K562 (cell line): ENCODE results near the gene SH3BGRL3. TPM values are rescaled to one million over a fixed set of nuclear protein-coding genes. Genes with fewer than 3 reads are reported as not detected.

ENCODE experiments used
- ATAC-seq: fragments of 200-7000 bp; cut with Tn5 transposase; 3 replicates; pipeline ENCODE4 v1.9.1; 2020; ENCODE audit warnings: moderate library complexity
- BruUV-seq: library from RNA; stranded (reverse); fragments of 400-500 nt; replicated peaks from 2 replicates; lab custom pipeline; 2021; lab: Mats Ljungman, UMichigan
- CTCF ChIA-PET: fragments of 300-600 bp; formaldehyde crosslinking; extraction: SDS; loops from one replicate; lab custom pipeline; 2021; ENCODE audit warnings: low intra/inter-chr PET ratio; lab: Yijun Ruan, JAX
- POLR2A ChIA-PET: fragments of 300-600, 350-650 bp; sonication (Branson Sonifier 250); formaldehyde crosslinking; extraction: SDS; loops from one replicate; lab custom pipeline; 2021; ENCODE audit warnings: antibody characterized with exemption, inconsistent platforms; lab: Yijun Ruan, JAX
- DNase-seq, 4 experiments: peaks; one replicate each; pipeline versions ENCODE4 v3.0.0 to v3.0.0-alpha.2; 2011 to 2018; ENCODE audit warnings: low spot score in 3 of 4, mixed read lengths in 3 of 4; ENCODE audit errors: extremely low read depth in 1 of 4
- FAIRE-seq: peaks from 2 replicates; lab custom pipeline; 2011; peaks lifted over from hg19 to GRCh38; lab: Jason Lieb, UNC
- H2AFZ ChIP-seq: 2 replicates; pipeline ENCODE4 v1.6.0; 2011; ENCODE audit warnings: low read depth, low read length, control low read depth, inconsistent platforms
- H3K27ac ChIP-seq: fragments of 200-600 bp; 3 replicates; pipeline ENCODE4 v1.8.0; 2011; ENCODE audit warnings: low read depth, mild to moderate bottlenecking, control low read depth, inconsistent platforms, low read length, moderate library complexity, mixed read lengths; ENCODE audit errors: extremely low read depth
- H3K27me3 ChIP-seq, 2 experiments: fragments of 300-600 bp in 1 of 2; 2 replicates in 1 of 2; 3 replicates in 1 of 2; pipeline versions ENCODE4 v1.6.0 to v1.8.0; 2011; ENCODE audit warnings: inconsistent platforms in 2 of 2, low read length in 2 of 2, mild to moderate bottlenecking in 1 of 2, mixed read lengths in 1 of 2, moderate library complexity in 1 of 2; ENCODE audit not compliant: control insufficient read depth in 2 of 2, insufficient read depth in 2 of 2
- H3K36me3 ChIP-seq: fragments of 300-600 bp; 3 replicates; pipeline ENCODE4 v1.8.0; 2011; ENCODE audit warnings: mild to moderate bottlenecking, low read length, inconsistent platforms; ENCODE audit not compliant: control insufficient read depth, insufficient read depth
- H3K4me1 ChIP-seq, 2 experiments: fragments of 200-600 bp in 1 of 2; replicated peaks in 1 of 2; 2 replicates in 1 of 2; 3 replicates in 1 of 2; pipeline versions ENCODE4 v1.5.1 to v1.8.0; 2011; ENCODE audit warnings: inconsistent platforms in 2 of 2, low read length in 2 of 2, mild to moderate bottlenecking in 1 of 2, mixed read lengths in 1 of 2, moderate library complexity in 1 of 2; ENCODE audit not compliant: control insufficient read depth in 2 of 2, insufficient read depth in 2 of 2
- H3K4me2 ChIP-seq: 2 replicates; pipeline ENCODE4 v1.6.1; 2011; ENCODE audit warnings: low read length, control low read depth, inconsistent platforms, mixed read lengths; ENCODE audit not compliant: insufficient read depth
- H3K4me3 ChIP-seq: fragments of 200-600 bp; sonication (generic), shearing (Covaris generic); 2 replicates; pipeline ENCODE4 v1.5.1; 2016; ENCODE audit warnings: control low read depth, inconsistent platforms
- H3K79me2 ChIP-seq: fragments of 200-600 bp; 3 replicates; pipeline ENCODE4 v1.8.0; 2011; ENCODE audit warnings: low read length, inconsistent platforms; ENCODE audit not compliant: control insufficient read depth, insufficient read depth
- H3K9ac ChIP-seq, 2 experiments: 2 replicates each; pipeline versions ENCODE4 v1.6.0 to v1.6.1; 2011; ENCODE audit warnings: low read depth in 2 of 2, low read length in 2 of 2, control low read depth in 1 of 2, inconsistent platforms in 1 of 2, mild to moderate bottlenecking in 1 of 2, mixed read lengths in 1 of 2; ENCODE audit not compliant: insufficient read depth in 1 of 2
- H3K9me1 ChIP-seq: one replicate; pipeline ENCODE4 v1.6.0; 2011; ENCODE audit warnings: inconsistent platforms, mild to moderate bottlenecking, low read length, moderate library complexity; ENCODE audit not compliant: control insufficient read depth, insufficient read depth
- H3K9me3 ChIP-seq: replicated peaks from 2 replicates; pipeline ENCODE4 v1.5.1; 2011; ENCODE audit warnings: low read depth, low read length, inconsistent platforms; ENCODE audit not compliant: control insufficient read depth, insufficient read depth
- H4K20me1 ChIP-seq: replicated peaks from 2 replicates; pipeline ENCODE4 v1.6.1; 2011; ENCODE audit warnings: low read length, inconsistent platforms, mixed read lengths; ENCODE audit not compliant: control insufficient read depth, insufficient read depth
- POLR2AphosphoS5 ChIP-seq: IDR thresholded peaks from 2 replicates; pipeline ENCODE4 v1.6.1; 2011; ENCODE audit warnings: mild to moderate bottlenecking, low read depth, low read length, moderate library complexity; ENCODE audit not compliant: control insufficient read depth, insufficient read depth
- RBM15 ChIP-seq: fragments of 200-400 bp; formaldehyde crosslinking; IDR thresholded peaks from 2 replicates; pipeline ENCODE4 v1.6.1; 2018; ENCODE audit warnings: mild to moderate bottlenecking, low read length, moderate library complexity; ENCODE audit not compliant: insufficient read depth
- WGBS: fragments of 100-300 bp; shearing (Covaris generic); methylation state at CpG from one replicate; pipeline ENCODE4 v1.1.6; 2016; ENCODE audit warnings: low coverage, mixed read lengths; ENCODE audit not compliant: insufficient coverage; ENCODE audit errors: missing lambda C conversion rate; 5-methylcytosine and 5-hydroxymethylcytosine counted together
- in situ Hi-C: fragments of 300-500 bp; cut with MboI; formaldehyde crosslinking; loops from 4 replicates; pipeline ENCODE4 v1.15.0; 2018; ENCODE audit warnings: inconsistent platforms, mixed read lengths
- intact Hi-C: fragments of 100-400 bp; cut with micrococcal nuclease; formaldehyde crosslinking; loops from 2 replicates; pipeline ENCODE4 v1.14.2; 2022
- polyA plus RNA-seq, 8 experiments: library from polyadenylated mRNA; depleted of rRNA in 4 of 8; stranded (reverse) in 5 of 8; unstranded in 3 of 8; fragments of >200 nt; fragmentation: Nextera tagmentation in 2 of 8; fragmentation: Illumina TruSeq in 1 of 8; extraction: Ambion mirVana in 2 of 8; extraction: Trizol in 1 of 8; gene quantifications; 2 replicates each; pipeline versions ENCODE4 v1.2.1 to v1.2.3, GENCODE V29; 2011 to 2014; ENCODE audit warnings: inconsistent platforms in 1 of 8, missing spikeins in 1 of 8
- total RNA-seq, 7 experiments: library from RNA; depleted of rRNA in 6 of 7; stranded (reverse); fragments of >200 nt in 6 of 7; fragmentation: Illumina TruSeq in 2 of 7; extraction: Trizol in 2 of 7; gene quantifications; 2 replicates each; pipeline versions ENCODE4 v1.2.1 to v1.2.3, GENCODE V29; 2011 to 2021; ENCODE audit warnings: low replicate concordance in 1 of 7

SH3BGRL3 gene
- total and polyA plus RNA-seq, 9 of the 15 experiments (the other 6 are each of a cell fraction or from before 2014, with no cell fraction given), result 30.3 to 140 (median 54.2) TPM

- H3K4me1 ChIP-seq, result peaks cover 67 to 75% of the 10 kb centered on the region in 2 experiments
- TF ChIP-seq POLR2AphosphoS5 (0 out of 2 replicates have a peak, but pooled peaks have one; percentile 4), RBM15 (no peak)
- TF ChIP-seq, all 486 proteins: peak for 1
- no TSS peak for BruUV-seq
- ChIA-PET POLR2A (interaction anchor here (0.7 to 3.6 kb wide), 5 partner anchors 11 to 139 kb away, joined by 3 to 10 read pairs (median 5); no protein-coding TSS in a partner anchor), CTCF (interaction anchor here (0.6 to 1.6 kb wide), 2 partner anchors 37 to 43 kb away, joined by 3 to 6 read pairs; no protein-coding TSS in a partner anchor)
- no peak overlapping the region for H3K4me2 ChIP-seq
- H3K27me3 ChIP-seq, result no peaks in the 10 kb centered on the region
- ATAC-seq (no peak), DNase-seq (peak in 1 of 4 experiments; percentile 20), FAIRE-seq (no peak)
- H3K9me3 ChIP-seq, result no peaks in the 10 kb centered on the region
- in situ Hi-C loops (loop anchor here (5.0 kb wide), 1 partner anchor 114 kb away; no protein-coding TSS in a partner anchor), intact Hi-C loops (no loop called here)
- H3K9ac ChIP-seq, result peak overlapping the region in 1 of 2 experiments; percentile 38; a peak in 2 of 4 replicates
- H3K9me1 ChIP-seq, result peaks cover 5% of the 10 kb centered on the region
- H3K36me3 ChIP-seq, result peaks cover 84% of the 10 kb centered on the region
- peak overlapping the region; percentile 81; the same call in 2 of the 3 replicates for H3K27ac ChIP-seq
- peaks cover 24% of the 10 kb centered on the region; the same call in 2 of the 3 replicates for H3K79me2 ChIP-seq
- no peak overlapping the region for H3K4me3 ChIP-seq
- WGBS, result 60% methylated on average over 4 of the region's 4 CpGs
- H2AFZ ChIP-seq, result no peak overlapping the region
- peaks cover 4% of the 10 kb centered on the region; the same call in 1 of the 2 replicates for H4K20me1 ChIP-seq
Observed at GRCh38 chr1:26278303-26278702, 1.6 kb upstream of the SH3BGRL3 start.
